ENCODE measurements around the gene RALGAPA2. TPM values are rescaled to one million over a fixed set of nuclear protein-coding genes. Genes with fewer than 3 reads are reported as not detected.

RALGAPA2 gene
- total RNA-seq, 1 experiment from 2014 or later: 13.4 TPM

DNA sequence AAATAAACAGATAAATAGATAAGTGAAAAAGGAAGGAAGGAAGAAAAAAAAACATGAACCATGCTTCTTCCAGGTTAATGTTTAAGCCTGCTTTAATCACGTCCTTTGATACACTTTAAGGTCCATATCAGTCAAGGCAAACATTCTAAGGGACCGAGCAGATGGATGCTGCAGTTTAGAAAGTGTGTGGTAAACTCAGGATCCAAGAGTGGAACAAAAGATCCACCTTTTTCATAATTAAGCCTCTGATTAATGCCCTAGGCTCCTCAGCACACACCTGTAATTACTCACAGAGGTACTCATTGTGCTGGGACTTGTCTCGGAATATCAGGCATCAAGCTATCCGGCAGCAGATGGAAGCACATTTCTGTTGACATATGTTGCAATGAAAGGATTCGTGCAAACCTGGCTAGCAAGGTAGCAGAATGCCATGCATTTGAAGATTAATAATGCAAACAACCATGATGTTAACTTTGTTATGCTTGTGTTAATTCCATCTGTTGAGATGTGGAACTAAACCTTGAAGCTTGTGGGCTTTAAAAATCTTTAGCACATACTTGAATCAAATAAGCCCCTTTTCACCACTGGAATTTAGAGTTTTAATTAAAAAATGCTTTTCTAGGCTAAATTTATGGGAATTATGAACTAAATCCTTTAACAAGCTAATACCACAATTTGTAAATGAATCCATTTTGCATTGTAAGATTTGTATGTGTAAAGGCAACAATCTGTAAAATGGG lies 163.7 kb downstream of the RALGAPA2 start:
- ATAC-seq (no peak), DNase-seq (ENCODE audit: low read depth, low spot score) (no peak)
- TF ChIP-seq, protein P1, sequence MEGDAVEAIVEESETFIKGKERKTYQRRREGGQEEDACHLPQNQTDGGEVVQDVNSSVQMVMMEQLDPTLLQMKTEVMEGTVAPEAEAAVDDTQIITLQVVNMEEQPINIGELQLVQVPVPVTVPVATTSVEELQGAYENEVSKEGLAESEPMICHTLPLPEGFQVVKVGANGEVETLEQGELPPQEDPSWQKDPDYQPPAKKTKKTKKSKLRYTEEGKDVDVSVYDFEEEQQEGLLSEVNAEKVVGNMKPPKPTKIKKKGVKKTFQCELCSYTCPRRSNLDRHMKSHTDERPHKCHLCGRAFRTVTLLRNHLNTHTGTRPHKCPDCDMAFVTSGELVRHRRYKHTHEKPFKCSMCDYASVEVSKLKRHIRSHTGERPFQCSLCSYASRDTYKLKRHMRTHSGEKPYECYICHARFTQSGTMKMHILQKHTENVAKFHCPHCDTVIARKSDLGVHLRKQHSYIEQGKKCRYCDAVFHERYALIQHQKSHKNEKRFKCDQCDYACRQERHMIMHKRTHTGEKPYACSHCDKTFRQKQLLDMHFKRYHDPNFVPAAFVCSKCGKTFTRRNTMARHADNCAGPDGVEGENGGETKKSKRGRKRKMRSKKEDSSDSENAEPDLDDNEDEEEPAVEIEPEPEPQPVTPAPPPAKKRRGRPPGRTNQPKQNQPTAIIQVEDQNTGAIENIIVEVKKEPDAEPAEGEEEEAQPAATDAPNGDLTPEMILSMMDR (IDR thresholded peaks at IDR 0.05): no peak
- TF ChIP-seq, protein P2, sequence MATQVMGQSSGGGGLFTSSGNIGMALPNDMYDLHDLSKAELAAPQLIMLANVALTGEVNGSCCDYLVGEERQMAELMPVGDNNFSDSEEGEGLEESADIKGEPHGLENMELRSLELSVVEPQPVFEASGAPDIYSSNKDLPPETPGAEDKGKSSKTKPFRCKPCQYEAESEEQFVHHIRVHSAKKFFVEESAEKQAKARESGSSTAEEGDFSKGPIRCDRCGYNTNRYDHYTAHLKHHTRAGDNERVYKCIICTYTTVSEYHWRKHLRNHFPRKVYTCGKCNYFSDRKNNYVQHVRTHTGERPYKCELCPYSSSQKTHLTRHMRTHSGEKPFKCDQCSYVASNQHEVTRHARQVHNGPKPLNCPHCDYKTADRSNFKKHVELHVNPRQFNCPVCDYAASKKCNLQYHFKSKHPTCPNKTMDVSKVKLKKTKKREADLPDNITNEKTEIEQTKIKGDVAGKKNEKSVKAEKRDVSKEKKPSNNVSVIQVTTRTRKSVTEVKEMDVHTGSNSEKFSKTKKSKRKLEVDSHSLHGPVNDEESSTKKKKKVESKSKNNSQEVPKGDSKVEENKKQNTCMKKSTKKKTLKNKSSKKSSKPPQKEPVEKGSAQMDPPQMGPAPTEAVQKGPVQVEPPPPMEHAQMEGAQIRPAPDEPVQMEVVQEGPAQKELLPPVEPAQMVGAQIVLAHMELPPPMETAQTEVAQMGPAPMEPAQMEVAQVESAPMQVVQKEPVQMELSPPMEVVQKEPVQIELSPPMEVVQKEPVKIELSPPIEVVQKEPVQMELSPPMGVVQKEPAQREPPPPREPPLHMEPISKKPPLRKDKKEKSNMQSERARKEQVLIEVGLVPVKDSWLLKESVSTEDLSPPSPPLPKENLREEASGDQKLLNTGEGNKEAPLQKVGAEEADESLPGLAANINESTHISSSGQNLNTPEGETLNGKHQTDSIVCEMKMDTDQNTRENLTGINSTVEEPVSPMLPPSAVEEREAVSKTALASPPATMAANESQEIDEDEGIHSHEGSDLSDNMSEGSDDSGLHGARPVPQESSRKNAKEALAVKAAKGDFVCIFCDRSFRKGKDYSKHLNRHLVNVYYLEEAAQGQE (IDR thresholded peaks at IDR 0.05; ENCODE audit: insufficient read depth in 1 of 2, low read depth in 2 of 2, low read length in 1 of 2): no peak
- TF ChIP-seq SIN3A (IDR thresholded peaks at IDR 0.05; ENCODE audit: borderline replicate concordance, insufficient read depth, low read depth, low read length) (no peak), TCF7L2 (IDR thresholded peaks at IDR 0.05; ENCODE audit: low read depth, low read length) (no peak), POLR2AphosphoS5 (IDR thresholded peaks at IDR 0.05; ENCODE audit: low read depth, low read length) (no peak)
- Histone ChIP-seq H3K4me3 (ENCODE audit: low read depth in 2 of 2, low read length in 2 of 2) (no peak overlapping the region), H3K4me1 (ENCODE audit: control insufficient read depth, insufficient read depth, low read length) (no peaks in the 10 kb centered on the region), H3K27ac (ENCODE audit: low read length) (no peak overlapping the region), H3K36me3 (ENCODE audit: control insufficient read depth, insufficient read depth, low read length) (no peaks in the 10 kb centered on the region), H3K9me3 (ENCODE audit: control insufficient read depth, insufficient read depth, low read depth, low read length) (no peaks in the 10 kb centered on the region), H3K27me3 (ENCODE audit: control insufficient read depth, insufficient read depth, low read length) (no peaks in the 10 kb centered on the region)
- in situ Hi-C loops (cut with HindIII; ENCODE audit: low pct_unique_long_range_greater_than_20kb, low sequenced_read_pairs): no loop called here
- no TSS peak for BruUV-seq (replicated peaks)
- intact Hi-C loops (cut with micrococcal nuclease; ENCODE audit: unreplicated experiment): no loop called here
- ChIA-PET CTCF (no interaction called here), POLR2A (no interaction called here)

GRCh38 chr20:20547876-20548266 lies 164.6 kb downstream of the RALGAPA2 start:
- H3K4me3 ChIP-seq (ENCODE audit: low read depth in 2 of 2, low read length in 2 of 2): no peak overlapping the region
- in situ Hi-C loops (cut with HindIII; ENCODE audit: low pct_unique_long_range_greater_than_20kb, low sequenced_read_pairs) (no loop called here), intact Hi-C loops (cut with micrococcal nuclease; ENCODE audit: unreplicated experiment) (no loop called here)
- ChIA-PET CTCF (no interaction called here), POLR2A (no interaction called here)
- TF ChIP-seq TCF7L2 (IDR thresholded peaks at IDR 0.05; ENCODE audit: low read depth, low read length): no peak
- TF ChIP-seq, protein P2 (IDR thresholded peaks at IDR 0.05; ENCODE audit: insufficient read depth in 1 of 2, low read depth in 2 of 2, low read length in 1 of 2): no peak
- TF ChIP-seq, protein P1 (IDR thresholded peaks at IDR 0.05): no peak
- TF ChIP-seq SIN3A (IDR thresholded peaks at IDR 0.05; ENCODE audit: borderline replicate concordance, insufficient read depth, low read depth, low read length): no peak
- no peak for TF ChIP-seq POLR2AphosphoS5 (IDR thresholded peaks at IDR 0.05; ENCODE audit: low read depth, low read length)
- no peaks in the 10 kb centered on the region for H3K36me3 ChIP-seq (ENCODE audit: control insufficient read depth, insufficient read depth, low read length)
- no peaks in the 10 kb centered on the region for H3K27me3 ChIP-seq (ENCODE audit: control insufficient read depth, insufficient read depth, low read length)
- no peaks in the 10 kb centered on the region for H3K9me3 ChIP-seq (ENCODE audit: control insufficient read depth, insufficient read depth, low read depth, low read length)
- no peaks in the 10 kb centered on the region for H3K4me1 ChIP-seq (ENCODE audit: control insufficient read depth, insufficient read depth, low read length)
- BruUV-seq (replicated peaks): no TSS peak
- no peak overlapping the region for H3K27ac ChIP-seq (ENCODE audit: low read length)
- ATAC-seq (no peak), DNase-seq (ENCODE audit: low read depth, low spot score) (no peak)

Measured in Panc1 (cell line).